Forelimb muscle (tissue), 1 donor: Measurements from ENCODE around the gene DOCK9. TPM values are rescaled to one million over a fixed set of nuclear protein-coding genes. Genes with fewer than 3 reads are reported as not detected.

Experiments
- DNase-seq: peaks from one replicate; pipeline ENCODE4 v3.0.0-alpha.2; 2013; ENCODE audit warnings: low read depth
- polyA plus RNA-seq: library from polyadenylated mRNA; unstranded; fragments of 120-200 nt; gene quantifications from one replicate; pipeline ENCODE4 v1.2.1, GENCODE V29; 2013; ENCODE audit not compliant: insufficient read length

The DOCK9 gene
- polyA plus RNA-seq, 1 donor: 91.6 TPM

GRCh38 chr13:98797456-98797855, 180.4 kb downstream of the DOCK9 start:
- DNase-seq: no peak

DNA sequence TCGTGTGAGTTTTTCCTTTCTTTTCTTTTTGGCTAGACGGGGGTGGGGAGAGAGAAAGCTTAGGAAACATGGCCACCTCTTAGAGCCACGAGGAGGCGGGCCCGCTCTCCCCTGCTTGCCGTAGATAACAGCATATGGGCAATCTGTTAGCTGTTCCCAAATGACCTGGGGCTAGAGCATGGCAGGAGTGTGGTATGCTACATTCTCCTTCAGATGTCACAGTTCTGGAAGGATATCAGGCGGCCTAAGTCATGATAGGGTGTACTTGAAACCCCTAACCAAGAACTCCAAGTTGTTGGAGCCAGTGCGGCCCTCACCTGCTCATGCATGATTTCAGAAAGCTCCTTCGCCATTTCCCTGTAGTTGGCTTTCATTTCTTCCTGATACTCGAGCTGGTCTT, 181.1 kb downstream of the DOCK9 start:
- DNase-seq: no peak

DNA sequence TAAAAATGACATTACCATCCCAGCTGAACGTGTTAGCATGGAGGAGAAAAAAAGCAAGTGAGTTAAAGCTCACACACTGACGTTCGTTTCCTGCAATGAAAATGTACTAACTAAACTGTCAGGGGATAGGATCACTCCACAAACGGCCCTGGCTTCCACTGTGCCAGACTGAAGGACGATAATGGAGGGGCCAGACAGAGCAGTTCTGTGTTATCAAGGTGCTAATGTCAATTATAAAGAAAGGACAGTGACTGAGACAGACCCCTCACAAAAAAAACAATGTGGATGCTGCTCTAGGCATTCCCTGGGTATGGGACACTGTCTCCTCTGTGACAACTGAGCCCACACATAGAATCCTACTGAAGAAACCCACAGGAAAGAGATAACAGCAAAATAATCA, 181.7 kb downstream of the DOCK9 start:
- no peak for DNase-seq

DNA sequence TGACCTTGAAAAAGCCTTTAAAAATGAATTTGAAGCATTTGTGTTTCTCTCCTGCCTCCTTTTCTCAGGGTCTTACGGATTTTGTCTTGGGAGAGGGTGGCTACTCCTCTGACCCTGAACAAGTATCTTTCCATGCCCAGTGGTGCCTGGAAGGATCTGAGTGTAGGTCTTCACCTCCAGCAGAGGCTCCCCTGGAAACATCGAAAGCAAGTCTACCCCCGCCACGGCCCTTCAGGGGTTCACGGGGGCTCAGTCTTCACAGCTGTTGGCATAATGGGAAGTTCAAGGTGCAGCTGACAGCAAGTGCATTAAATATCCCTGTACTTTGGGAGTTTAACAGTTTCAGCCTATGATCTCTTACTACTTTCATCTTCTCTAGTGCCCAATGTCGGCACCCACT, 182.6 kb downstream of the DOCK9 start:
- no peak for DNase-seq

DNA sequence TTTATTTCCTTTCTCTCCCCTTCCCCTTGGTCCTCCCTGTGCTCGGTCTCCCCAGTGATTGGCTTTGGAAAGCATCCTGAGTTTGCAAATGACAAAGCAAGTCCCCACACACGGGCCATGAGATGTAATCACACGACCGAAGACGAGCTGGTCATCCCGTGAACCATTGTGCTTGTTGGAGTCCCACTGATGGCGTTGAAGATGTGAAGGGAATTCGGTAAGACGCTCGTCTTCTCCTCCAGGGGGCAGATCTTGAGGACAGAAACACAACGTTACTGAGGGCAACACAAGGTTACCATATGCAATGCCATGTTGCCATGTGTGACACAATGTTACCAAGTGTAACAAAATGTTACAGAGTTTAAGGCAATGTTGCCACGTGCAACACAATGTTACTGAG, 183.4 kb downstream of the DOCK9 start:
- no peak for DNase-seq

DNA sequence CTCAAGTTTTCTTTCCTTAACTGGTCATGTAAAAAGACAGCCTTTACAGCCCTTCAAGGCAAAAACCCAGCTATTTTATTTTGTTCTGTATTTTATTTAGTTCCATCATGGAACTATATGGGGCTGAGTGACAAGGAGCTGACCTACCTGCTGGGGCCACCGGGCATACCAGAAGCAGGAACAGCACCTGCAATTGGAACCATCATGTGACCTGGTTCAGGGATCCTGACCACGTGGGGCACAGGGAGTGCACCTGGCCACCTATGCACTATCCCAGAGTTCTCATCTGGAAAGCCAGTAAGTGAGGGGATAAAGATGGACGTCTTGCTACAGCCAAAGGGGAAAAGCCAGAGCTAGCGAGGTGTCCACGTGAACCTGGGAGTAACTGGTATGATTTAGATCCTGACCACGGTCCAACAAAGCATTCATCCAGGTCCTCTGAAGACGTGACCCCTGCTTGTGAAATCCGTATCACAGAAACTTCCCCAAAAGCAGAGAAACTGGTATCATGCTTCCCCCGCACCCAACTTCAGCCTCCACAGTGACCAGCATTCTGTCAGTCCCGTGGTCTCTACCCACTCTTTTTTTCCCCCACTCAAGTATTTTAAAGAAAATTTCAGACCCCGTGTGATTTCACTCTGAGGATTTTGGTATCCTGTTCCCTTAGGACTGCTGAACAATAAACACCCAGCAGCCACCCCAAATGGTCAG, 184.9 kb downstream of the DOCK9 start:
- DNase-seq: no peak

DNA sequence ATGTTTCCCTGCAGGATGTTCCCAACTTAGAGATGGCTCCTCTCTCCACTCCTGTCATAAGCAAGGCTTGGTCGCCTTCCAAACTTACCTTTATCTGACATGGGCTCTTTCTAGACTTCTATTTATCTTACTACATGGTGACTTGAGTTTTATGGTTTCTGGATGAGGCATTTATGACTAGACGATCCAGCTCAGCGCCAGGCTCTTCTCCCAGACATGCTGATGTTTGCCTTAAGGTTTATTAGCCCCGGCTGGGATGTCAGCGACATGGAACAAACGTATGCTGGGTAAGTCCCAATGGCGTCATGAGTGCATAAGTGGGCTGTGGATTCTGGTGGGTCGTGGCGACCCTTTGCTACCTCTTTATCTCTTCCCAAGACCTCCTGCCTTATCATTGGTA, 185.5 kb downstream of the DOCK9 start:
- no peak for DNase-seq

DNA sequence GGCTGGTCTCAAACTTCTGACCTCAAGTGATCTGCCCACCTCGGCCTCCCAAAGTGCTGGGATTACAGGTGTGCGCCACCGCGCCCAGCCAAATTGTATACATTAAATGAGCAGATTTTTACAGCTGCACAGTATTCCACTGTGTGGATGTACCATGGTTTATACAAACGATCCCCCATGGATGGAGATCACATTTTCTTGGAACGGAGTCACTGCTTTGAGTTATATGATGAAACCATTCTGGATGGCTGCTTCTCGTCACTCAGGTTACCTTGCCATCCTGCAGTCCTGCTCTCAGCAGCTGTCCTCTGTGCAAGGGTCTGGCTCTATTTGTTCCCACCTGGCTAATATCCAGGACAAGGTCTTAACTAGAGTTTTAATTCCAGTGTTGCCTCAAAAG, 186.3 kb downstream of the DOCK9 start:
- no peak for DNase-seq

DNA sequence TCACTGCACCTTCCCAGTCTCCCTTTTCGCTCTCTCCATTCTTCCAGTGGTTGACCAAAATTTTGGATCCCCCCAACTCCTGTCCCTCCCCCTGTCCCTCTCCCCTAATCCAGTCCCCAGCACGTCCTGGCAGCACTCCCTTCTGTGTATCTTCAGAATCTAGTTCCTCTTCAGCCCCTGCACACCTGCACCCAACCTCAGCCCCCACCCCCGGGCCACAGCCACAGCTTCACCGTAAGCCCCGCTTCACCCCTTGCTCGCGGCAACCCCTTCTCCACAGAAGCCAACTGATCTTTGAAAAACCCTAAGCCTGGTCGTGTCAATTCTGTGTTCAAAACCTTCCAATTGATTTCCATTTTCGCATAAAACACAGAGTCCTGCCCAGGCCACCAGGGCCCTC, 189.9 kb downstream of the DOCK9 start:
- no peak for DNase-seq

DNA sequence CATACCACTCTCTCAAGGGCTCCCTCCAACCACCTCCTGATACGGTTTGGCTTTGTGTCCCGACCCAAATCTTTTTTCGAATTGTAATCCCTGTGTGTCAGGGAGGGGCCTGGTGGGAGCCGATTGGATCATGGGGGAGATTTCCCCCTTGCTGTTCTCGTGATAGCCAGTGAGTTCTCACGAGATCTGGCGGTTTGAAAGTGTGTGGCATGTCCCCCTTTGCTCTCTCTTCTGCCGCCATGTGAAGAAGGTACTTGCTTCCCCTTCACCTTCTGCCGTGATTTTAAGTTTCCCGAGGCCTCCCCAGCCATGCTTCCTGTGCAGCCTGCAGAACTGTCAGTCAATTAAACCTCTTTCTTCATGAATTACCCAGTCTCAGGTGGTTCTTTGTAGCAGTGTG, 190.7 kb downstream of the DOCK9 start:
- DNase-seq: no peak

DNA sequence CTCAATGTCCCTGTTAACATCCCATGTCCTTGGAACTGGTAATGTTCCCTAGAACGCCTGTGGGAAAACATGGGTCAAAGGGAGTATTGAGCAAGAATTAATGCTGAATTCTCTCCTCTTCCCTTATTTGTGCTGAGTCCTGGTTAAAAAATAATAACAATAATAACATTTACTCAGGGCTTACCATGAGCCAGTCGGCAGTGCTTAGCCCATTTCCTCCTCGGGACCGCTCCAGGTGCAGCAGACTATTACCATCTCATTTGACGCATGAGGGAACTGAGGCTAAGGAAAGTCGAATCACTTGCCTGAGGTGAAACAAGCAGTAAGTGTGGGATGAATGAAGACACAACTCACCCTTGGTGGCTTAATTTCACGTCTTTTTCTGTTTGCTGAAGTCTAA, 191.8 kb downstream of the DOCK9 start:
- no peak for DNase-seq

GRCh38 chr13:98785405-98785804, 192.5 kb downstream of the DOCK9 start:
- no peak for DNase-seq

DNA sequence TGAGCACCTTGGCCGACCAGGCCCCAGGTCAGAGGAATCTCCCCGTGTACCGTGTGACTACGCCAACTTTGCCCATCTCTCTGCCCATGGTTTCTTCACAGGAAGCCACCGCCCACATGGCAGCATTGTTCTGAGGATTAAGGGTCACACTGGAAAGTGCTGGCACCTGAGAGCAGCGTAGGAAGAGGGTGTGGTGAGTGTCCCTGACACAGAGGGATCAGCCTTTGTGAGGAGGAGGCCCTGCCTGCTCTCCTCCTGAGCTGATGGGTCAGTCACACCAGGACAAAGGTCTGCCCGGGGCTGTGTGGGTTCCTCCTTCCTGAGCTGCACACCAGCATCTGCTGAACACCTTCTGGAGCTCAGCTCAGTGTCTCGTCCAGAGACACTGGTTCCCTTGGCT, 193.2 kb downstream of the DOCK9 start:
- DNase-seq: no peak

DNA sequence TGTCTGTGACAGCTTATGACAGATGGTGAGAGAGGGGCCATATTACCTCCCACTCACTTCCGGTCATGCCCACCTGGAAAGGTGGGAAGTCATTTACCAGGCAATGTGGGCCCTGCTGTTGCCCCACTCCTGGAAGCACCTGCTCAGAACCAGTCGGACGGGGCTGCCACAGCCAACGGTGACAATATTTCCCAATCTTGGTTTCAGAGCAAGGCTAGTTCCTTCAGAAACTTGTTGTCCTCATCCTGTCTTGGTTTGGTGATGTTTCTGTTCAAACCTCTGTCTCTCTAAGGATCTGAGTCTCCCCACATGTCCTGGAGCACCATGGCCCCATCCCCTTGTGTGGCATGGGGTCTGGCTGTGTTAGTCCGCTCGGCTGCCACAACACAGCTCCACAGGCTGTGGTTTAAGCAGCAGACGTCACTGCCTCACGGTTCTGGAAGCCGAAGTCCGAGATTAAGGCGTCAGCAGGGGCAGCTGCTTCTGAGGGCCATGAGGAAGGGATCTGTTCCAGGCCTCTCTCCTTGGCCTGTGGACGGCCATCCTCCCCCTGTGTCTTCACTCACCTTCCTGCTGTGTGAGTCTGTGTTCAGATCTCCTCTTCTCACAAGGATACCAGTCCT, 193.9 kb downstream of the DOCK9 start:
- DNase-seq: no peak

DNA sequence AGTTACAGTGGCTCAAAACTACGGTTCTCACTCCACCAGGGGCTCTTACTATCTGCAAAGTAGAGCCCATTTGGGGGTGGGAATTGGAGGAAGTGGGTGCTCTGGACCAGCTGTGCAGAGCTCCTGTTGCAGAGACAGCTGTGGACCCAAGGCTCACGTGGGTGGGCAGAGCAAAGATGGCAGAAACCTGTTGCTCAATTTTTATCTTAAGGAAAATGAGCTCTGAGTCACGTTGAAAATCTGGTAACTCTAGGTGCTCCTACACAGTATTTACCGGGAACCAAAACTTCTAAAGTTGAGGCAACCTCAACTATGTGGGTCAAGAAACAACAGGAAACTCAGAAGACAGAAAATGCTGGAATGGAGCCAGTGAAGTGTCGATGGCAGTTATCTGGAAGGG, 195.2 kb downstream of the DOCK9 start:
- DNase-seq: no peak

GRCh38 chr13:98781905-98782304, 196.0 kb downstream of the DOCK9 start:
- DNase-seq: no peak

- no peak for DNase-seq
Observed at GRCh38 chr13:98781470-98781869, 196.4 kb downstream of the DOCK9 start.

GRCh38 chr13:98781045-98781444, 196.8 kb downstream of the DOCK9 start:
- DNase-seq: no peak

DNA sequence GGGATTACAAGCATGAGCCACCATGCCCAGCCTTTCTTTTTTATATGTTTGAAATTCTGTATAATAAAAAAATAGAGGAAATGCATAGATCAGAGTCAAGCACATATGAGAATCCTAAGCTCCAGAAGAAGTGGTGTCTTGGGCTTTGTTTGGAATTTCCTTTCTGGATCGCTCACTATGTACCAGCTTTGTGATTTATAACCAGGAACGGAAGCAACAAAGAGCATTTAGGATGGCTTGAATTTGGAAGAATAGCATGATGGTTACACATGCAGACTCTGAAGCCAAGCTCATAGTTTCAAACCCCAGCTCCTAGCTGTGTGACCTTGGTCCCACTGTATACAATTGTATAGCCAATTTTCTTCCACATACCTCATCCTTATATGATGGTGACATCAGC, 197.4 kb downstream of the DOCK9 start:
- DNase-seq: no peak

- DNase-seq: no peak
Observed at GRCh38 chr13:98779695-98780094, 198.2 kb downstream of the DOCK9 start.

DNA sequence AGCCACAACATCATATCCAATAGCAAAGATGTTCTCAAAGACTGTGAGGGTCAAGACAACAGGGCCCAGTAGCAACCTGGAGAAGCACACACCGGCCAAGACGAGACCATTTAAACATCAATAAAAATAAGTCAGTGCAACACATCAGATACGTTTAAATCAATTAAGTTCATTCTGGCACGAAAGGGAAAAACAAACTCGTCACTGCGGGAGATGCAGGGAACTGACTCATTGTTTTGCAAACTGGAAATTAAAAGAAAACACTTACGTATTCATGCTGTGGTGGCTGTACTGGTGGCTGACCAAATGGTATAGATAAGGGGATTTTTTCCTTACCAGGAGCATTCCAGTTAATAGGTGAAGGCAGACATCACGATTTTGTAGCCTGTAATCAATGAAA, 199.1 kb downstream of the DOCK9 start:
- no peak for DNase-seq

GRCh38 chr13:98776644-98777043, 201.2 kb downstream of the DOCK9 start:
- no peak for DNase-seq

DNA sequence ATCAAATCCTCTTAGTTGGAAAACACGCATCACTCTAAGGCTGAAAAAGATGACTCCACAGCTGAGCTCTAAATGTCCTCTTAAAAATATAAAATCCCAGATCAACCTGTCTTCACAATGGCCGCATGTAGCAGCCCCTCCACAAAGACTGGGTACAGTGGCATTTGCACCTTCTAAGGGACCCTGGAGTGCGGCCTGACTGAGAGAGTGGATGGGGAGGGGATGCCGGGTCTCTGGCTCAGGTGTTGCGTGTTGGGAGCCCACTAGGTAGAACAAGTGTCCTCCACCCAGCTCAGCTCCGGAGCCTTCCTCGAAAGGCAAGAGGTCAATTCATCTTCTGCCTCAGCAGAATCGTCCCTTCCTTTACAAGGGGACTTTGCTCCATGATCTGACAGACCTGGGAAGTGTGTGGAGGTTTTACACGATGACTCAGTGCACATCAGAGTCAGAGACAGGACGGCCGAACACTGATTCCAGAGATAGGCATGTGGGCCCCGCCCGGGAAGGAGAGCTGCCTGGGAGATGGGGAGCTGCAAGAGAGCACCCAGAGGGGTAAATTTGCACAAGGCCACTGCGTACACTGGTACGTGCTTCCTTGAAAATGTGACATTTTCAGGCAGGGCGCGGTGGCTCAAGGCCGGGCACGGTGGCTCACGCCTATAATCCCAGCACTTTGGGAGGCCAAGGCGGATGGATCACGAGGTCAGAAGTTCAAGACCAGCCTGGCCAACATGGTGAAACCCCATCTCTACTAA, 201.8 kb downstream of the DOCK9 start:
- no peak for DNase-seq
